HG03135 (cell line): Measurements from ENCODE around the gene DZIP3.
"Not testable (repeated sequence)": the region's sequence is repeated elsewhere in the genome, so short reads cannot be mapped to it uniquely, and the experiment has no call there.

ENCODE experiments used
- ATAC-seq: cut with Tn5 transposase; IDR thresholded peaks from one replicate; pipeline ENCODE4 v1.9.1; 2021; ENCODE audit warnings: mild to moderate bottlenecking, moderate library complexity; ENCODE audit not compliant: unreplicated experiment

DZIP3 gene

GRCh38 chr3:108677811-108678210, 88.3 kb downstream of the DZIP3 start:
- ATAC-seq = no peak

GRCh38 chr3:108692286-108692685, 102.8 kb downstream of the DZIP3 start:
- ATAC-seq = not testable (repeated sequence)

- no peak for ATAC-seq
Measured at GRCh38 chr3:108698461-108698860, 108.9 kb downstream of the DZIP3 start.

- ATAC-seq = no peak
Measured at GRCh38 chr3:108705045-108705444, 115.5 kb downstream of the DZIP3 start.

GRCh38 chr3:108713009-108713516, 123.5 kb downstream of the DZIP3 start:
- ATAC-seq = no peak

- no peak for ATAC-seq
Measured at GRCh38 chr3:108713816-108714215, 124.3 kb downstream of the DZIP3 start.

- ATAC-seq = no peak
Measured at GRCh38 chr3:108718454-108718853, 128.9 kb downstream of the DZIP3 start.

- ATAC-seq = no peak
Measured at GRCh38 chr3:108719178-108719806, 129.8 kb downstream of the DZIP3 start.

GRCh38 chr3:108722724-108723123, 133.2 kb downstream of the DZIP3 start:
- ATAC-seq = no peak

GRCh38 chr3:108724101-108724500, 134.6 kb downstream of the DZIP3 start:
- no peak for ATAC-seq

GRCh38 chr3:108728105-108728504, 138.6 kb downstream of the DZIP3 start:
- no peak for ATAC-seq

GRCh38 chr3:108728934-108729333, 139.4 kb downstream of the DZIP3 start:
- ATAC-seq = no peak

GRCh38 chr3:108736821-108737220, 147.3 kb downstream of the DZIP3 start:
- ATAC-seq = no peak

GRCh38 chr3:108742929-108743328, 153.4 kb downstream of the DZIP3 start:
- ATAC-seq = no peak
